Fibroblast of lung (primary cell): ENCODE results near the gene GART. TPM values are rescaled to one million over a fixed set of nuclear protein-coding genes. Genes with fewer than 3 reads are reported as not detected.

Experiments used
- DNase-seq, 2 donors: peaks; one replicate each; pipeline versions ENCODE4 v3.0.0 to v3.0.0-alpha.2; 2010; ENCODE audit warnings: low read depth in 2 of 2
- H2AFZ ChIP-seq: 2 replicates; pipeline ENCODE4 v1.5.1; 2012; ENCODE audit warnings: low read length, control low read depth, inconsistent platforms
- H3K27ac ChIP-seq: 2 replicates; pipeline ENCODE4 v1.5.1; 2011; ENCODE audit warnings: low read length, control low read depth; ENCODE audit not compliant: insufficient read depth
- H3K27me3 ChIP-seq: 2 replicates; pipeline ENCODE4 v1.5.1; 2011; ENCODE audit warnings: mild to moderate bottlenecking, low read length; ENCODE audit not compliant: control insufficient read depth, insufficient read depth
- H3K36me3 ChIP-seq: 2 replicates; pipeline ENCODE4 v1.5.1; 2011; ENCODE audit warnings: low read length; ENCODE audit not compliant: control insufficient read depth, insufficient read depth
- H3K4me1 ChIP-seq: 2 replicates; pipeline ENCODE4 v1.5.1; 2011; ENCODE audit warnings: low read length; ENCODE audit not compliant: control insufficient read depth, insufficient read depth; ENCODE audit errors: extremely low read depth
- H3K4me2 ChIP-seq: 2 replicates; pipeline ENCODE4 v1.5.1; 2011; ENCODE audit warnings: low read length, control low read depth; ENCODE audit not compliant: insufficient read depth; ENCODE audit errors: extremely low read depth
- H3K4me3 ChIP-seq, 4 experiments: fragments of 200-600 bp in 1 of 4; sonication (generic) in 1 of 4; replicated peaks in 1 of 4; 2 replicates each; pipeline ENCODE4 v1.5.1; 2011 to 2016; ENCODE audit warnings: low read length in 4 of 4, low read depth in 3 of 4, mild to moderate bottlenecking in 3 of 4, control low read depth in 2 of 4, inconsistent platforms in 1 of 4, mixed read lengths in 1 of 4; ENCODE audit not compliant: insufficient read depth in 1 of 4; ENCODE audit errors: control extremely low read depth in 1 of 4
- H3K79me2 ChIP-seq: 2 replicates; pipeline ENCODE4 v1.5.1; 2012; ENCODE audit warnings: mild to moderate bottlenecking, low read length, inconsistent platforms; ENCODE audit not compliant: control insufficient read depth, insufficient read depth
- H3K9ac ChIP-seq: 2 replicates; pipeline ENCODE4 v1.5.1; 2011; ENCODE audit warnings: mild to moderate bottlenecking, low read length, control low read depth; ENCODE audit not compliant: insufficient read depth
- H3K9me3 ChIP-seq: 2 replicates; pipeline ENCODE4 v1.5.1; 2012; ENCODE audit warnings: low read depth, low read length; ENCODE audit not compliant: control insufficient read depth, insufficient read depth
- H4K20me1 ChIP-seq: 2 replicates; pipeline ENCODE4 v1.5.1; 2011; ENCODE audit warnings: low read length; ENCODE audit not compliant: control insufficient read depth, insufficient read depth; ENCODE audit errors: extremely low read depth
- CTCF ChIP-seq, 2 donors: IDR thresholded peaks in 1 of 2; conservative IDR thresholded peaks in 1 of 2; 1 replicate in 1 of 2; 2 replicates in 1 of 2; pipeline ENCODE4 v1.5.1; 2011 to 2012; ENCODE audit warnings: low read length in 2 of 2, control low read depth in 1 of 2, inconsistent platforms in 1 of 2, low read depth in 1 of 2, mild to moderate bottlenecking in 1 of 2
- EZH2 ChIP-seq: IDR thresholded peaks from 2 replicates; pipeline ENCODE4 v1.5.1; 2012; ENCODE audit warnings: low read length, control low read depth, mild to moderate bottlenecking; ENCODE audit errors: missing control alignments
- polyA plus RNA-seq, 2 donors: library from polyadenylated mRNA; depleted of rRNA in 1 of 2; stranded (reverse) in 1 of 2; unstranded in 1 of 2; fragments of >200 nt; gene quantifications; 2 replicates each; pipeline ENCODE4 v1.2.1, GENCODE V29; 2011 to 2012; ENCODE audit warnings: missing spikeins in 1 of 2
- total RNA-seq: library from RNA; depleted of rRNA; stranded (reverse); fragments of >200 nt; gene quantifications from 2 replicates; pipeline ENCODE4 v1.2.1, GENCODE V29; 2014

GART gene
- total and polyA plus RNA-seq, 2 donors (not counting 1 experiment from before 2014, with no cell fraction given) = 15.6 to 64.4 TPM

GRCh38 chr21:33514229-33514628, 27.7 kb downstream of the GART start:
- H4K20me1 ChIP-seq = no peaks in the 10 kb centered on the region
- peak in 1 of 2 donors; percentile 76 for DNase-seq
- no peak overlapping the region for H3K4me3 ChIP-seq
- H3K9me3 ChIP-seq = no peaks in the 10 kb centered on the region
- peak overlapping the region; percentile 27 for H3K27ac ChIP-seq
- no peaks in the 10 kb centered on the region for H3K4me1 ChIP-seq
- no peak overlapping the region for H3K4me2 ChIP-seq
- no peak overlapping the region for H2AFZ ChIP-seq
- no peaks in the 10 kb centered on the region for H3K79me2 ChIP-seq
- no peak overlapping the region for H3K9ac ChIP-seq
- peaks cover 13% of the 10 kb centered on the region for H3K36me3 ChIP-seq
- H3K27me3 ChIP-seq = no peaks in the 10 kb centered on the region
- TF ChIP-seq EZH2 (no peak), CTCF (conservative IDR thresholded peaks at IDR 0.05 in 1 of 2, IDR thresholded peaks at IDR 0.05 in 1 of 2; ENCODE audit: low read depth in 1 of 2, low read length in 2 of 2) (no peak)

- H4K20me1 ChIP-seq = no peaks in the 10 kb centered on the region
Observed at GRCh38 chr21:33512481-33512880, 29.4 kb downstream of the GART start.

GRCh38 chr21:33511639-33512038, 30.3 kb downstream of the GART start:
- no peaks in the 10 kb centered on the region for H3K27me3 ChIP-seq
- H3K27ac ChIP-seq = no peak overlapping the region
- H3K4me3 ChIP-seq = no peak overlapping the region
- H2AFZ ChIP-seq = no peak overlapping the region
- TF ChIP-seq CTCF (conservative IDR thresholded peaks at IDR 0.05 in 1 of 2, IDR thresholded peaks at IDR 0.05 in 1 of 2; ENCODE audit: low read depth in 1 of 2, low read length in 2 of 2) (no peak), EZH2 (no peak)
- DNase-seq = no peak
- H4K20me1 ChIP-seq = no peaks in the 10 kb centered on the region
- H3K9ac ChIP-seq = no peak overlapping the region
- no peaks in the 10 kb centered on the region for H3K9me3 ChIP-seq
- peaks cover 12% of the 10 kb centered on the region for H3K36me3 ChIP-seq
- H3K79me2 ChIP-seq = no peaks in the 10 kb centered on the region
- H3K4me1 ChIP-seq = no peaks in the 10 kb centered on the region
- H3K4me2 ChIP-seq = no peak overlapping the region

More at GRCh38 chr21:33512481-33512880, 29.4 kb downstream of the GART start:
- H3K4me2 ChIP-seq = no peak overlapping the region
- H3K4me1 ChIP-seq = no peaks in the 10 kb centered on the region
- no peak overlapping the region for H2AFZ ChIP-seq
- H3K9ac ChIP-seq = no peak overlapping the region
- H3K27ac ChIP-seq = no peak overlapping the region
- TF ChIP-seq CTCF (conservative IDR thresholded peaks at IDR 0.05 in 1 of 2, IDR thresholded peaks at IDR 0.05 in 1 of 2; ENCODE audit: low read depth in 1 of 2, low read length in 2 of 2) = no peak
- no peak for TF ChIP-seq EZH2
- DNase-seq = no peak
- no peaks in the 10 kb centered on the region for H3K79me2 ChIP-seq
- H3K4me3 ChIP-seq = no peak overlapping the region
- H3K9me3 ChIP-seq = no peaks in the 10 kb centered on the region
- H3K27me3 ChIP-seq = no peaks in the 10 kb centered on the region
- peaks cover 13% of the 10 kb centered on the region for H3K36me3 ChIP-seq
